H1 (cell line): ENCODE results near the gene DOCK8. TPM values are rescaled to one million over a fixed set of nuclear protein-coding genes. Genes with fewer than 3 reads are reported as not detected.

Experiments
- CTCF ChIA-PET: fragments of 300-600 bp; sonication (Branson Sonifier 250); formaldehyde crosslinking; loops from one replicate; lab custom pipeline; 2021; ENCODE audit not compliant: partially characterized antibody; lab: Charles Lee
- POLR2A ChIA-PET: fragments of 300-600 bp; sonication (Branson Sonifier 250); formaldehyde crosslinking; loops from one replicate; lab custom pipeline; 2021; ENCODE audit warnings: inconsistent platforms; ENCODE audit not compliant: partially characterized antibody; lab: Charles Lee
- DNase-seq, 2 experiments: peaks; one replicate each; pipeline versions ENCODE4 v3.0.0 to v3.0.0-alpha.2; 2010 to 2022; ENCODE audit warnings: low spot score in 2 of 2, low read depth in 1 of 2, mixed read lengths in 1 of 2
- FAIRE-seq: peaks from 2 replicates; lab custom pipeline; 2011; peaks lifted over from hg19 to GRCh38; lab: Jason Lieb, UNC
- H2AFZ ChIP-seq: 2 replicates; pipeline ENCODE4 v1.8.1; 2012; ENCODE audit warnings: low read length, inconsistent platforms
- H2AK5ac ChIP-seq: 2 replicates; pipeline ENCODE4 v1.6.1; 2013; ENCODE audit warnings: low read depth, low read length
- H2BK120ac ChIP-seq: replicated peaks from 2 replicates; pipeline ENCODE3; 2013; ENCODE audit warnings: low read depth, low read length, inconsistent platforms
- H2BK12ac ChIP-seq: 2 replicates; pipeline ENCODE4 v1.6.1; 2013; ENCODE audit warnings: low read depth, low read length
- H2BK15ac ChIP-seq: 2 replicates; pipeline ENCODE4 v1.6.1; 2013; ENCODE audit warnings: low read length
- H2BK20ac ChIP-seq: 2 replicates; pipeline ENCODE4 v1.6.1; 2013; ENCODE audit warnings: low read length
- H2BK5ac ChIP-seq: 2 replicates; pipeline ENCODE4 v1.6.1; 2013; ENCODE audit warnings: low read depth, low read length
- H3K14ac ChIP-seq: 2 replicates; pipeline ENCODE4 v1.6.1; 2013; ENCODE audit warnings: inconsistent platforms; ENCODE audit not compliant: insufficient read length
- H3K18ac ChIP-seq: 2 replicates; pipeline ENCODE4 v1.6.1; 2013; ENCODE audit warnings: low read length; ENCODE audit errors: extremely low read depth
- H3K23ac ChIP-seq: 2 replicates; pipeline ENCODE4 v1.6.1; 2013; ENCODE audit warnings: inconsistent platforms; ENCODE audit not compliant: insufficient read length
- H3K23me2 ChIP-seq: 2 replicates; pipeline ENCODE4 v1.6.1; 2013; ENCODE audit warnings: low read depth, low read length
- H3K27ac ChIP-seq: 2 replicates; pipeline ENCODE4 v1.6.1; 2011; ENCODE audit warnings: low read depth, low read length, inconsistent platforms
- H3K27me3 ChIP-seq, 4 experiments: replicated peaks in 1 of 4; 1 replicate in 1 of 4; 2 replicates in 3 of 4; pipeline versions ENCODE4 v1.6.1 to v1.8.1; 2011 to 2013; ENCODE audit warnings: low read length in 3 of 4, mild to moderate bottlenecking in 3 of 4, inconsistent platforms in 2 of 4, mixed read lengths in 2 of 4, moderate library complexity in 1 of 4; ENCODE audit not compliant: control insufficient read depth in 3 of 4, insufficient read depth in 3 of 4; ENCODE audit errors: extremely low read depth in 1 of 4
- H3K36me3 ChIP-seq, 4 experiments: 2 replicates each; pipeline versions ENCODE4 v1.6.1 to v1.8.1; 2011 to 2013; ENCODE audit warnings: mild to moderate bottlenecking in 4 of 4, low read length in 3 of 4, moderate library complexity in 2 of 4, control low read depth in 1 of 4, inconsistent platforms in 1 of 4; ENCODE audit not compliant: insufficient read depth in 4 of 4, control insufficient read depth in 2 of 4
- H3K4ac ChIP-seq: replicated peaks from 2 replicates; pipeline ENCODE3; 2013; ENCODE audit warnings: low read length, low read depth, mixed read lengths, inconsistent platforms; ENCODE audit not compliant: insufficient read length
- H3K4me1 ChIP-seq, 4 experiments: replicated peaks in 1 of 4; 1 replicate in 1 of 4; 2 replicates in 3 of 4; pipeline versions ENCODE4 v1.6.1 to v1.8.1; 2011 to 2013; ENCODE audit warnings: low read length in 3 of 4, inconsistent platforms in 2 of 4, mixed read lengths in 1 of 4; ENCODE audit not compliant: insufficient read depth in 4 of 4, control insufficient read depth in 3 of 4
- H3K4me2 ChIP-seq, 2 experiments: 2 replicates each; pipeline versions ENCODE4 v1.6.1 to v1.8.1; 2011 to 2013; ENCODE audit warnings: low read depth in 2 of 2, low read length in 2 of 2, control low read depth in 1 of 2, inconsistent platforms in 1 of 2, mild to moderate bottlenecking in 1 of 2; ENCODE audit not compliant: insufficient read depth in 1 of 2
- H3K4me3 ChIP-seq, 4 experiments: fragments of 200-600, 300-600 bp in 1 of 4; sonication (generic), shearing (Covaris generic), sonication (Bioruptor Twin) in 1 of 4; 2 replicates each; pipeline versions ENCODE4 v1.5.1 to v1.8.1; 2011 to 2016; ENCODE audit warnings: low read length in 4 of 4, low read depth in 3 of 4, control low read depth in 2 of 4, inconsistent platforms in 2 of 4, mild to moderate bottlenecking in 2 of 4, mixed read lengths in 1 of 4, moderate library complexity in 1 of 4; ENCODE audit not compliant: insufficient read depth in 2 of 4; ENCODE audit errors: extremely low read depth in 1 of 4
- H3K56ac ChIP-seq: replicated peaks from 2 replicates; pipeline ENCODE3; 2013; ENCODE audit warnings: low read depth, mild to moderate bottlenecking, mixed read lengths, low read length, inconsistent platforms; ENCODE audit not compliant: insufficient read length
- H3K79me1 ChIP-seq: 2 replicates; pipeline ENCODE4 v1.6.1; 2013; ENCODE audit warnings: low read depth, low read length, control low read depth
- H3K79me2 ChIP-seq, 2 experiments: 2 replicates each; pipeline versions ENCODE4 v1.6.1 to v1.8.1; 2012 to 2013; ENCODE audit warnings: low read length in 2 of 2, mild to moderate bottlenecking in 2 of 2, inconsistent platforms in 1 of 2; ENCODE audit not compliant: insufficient read depth in 2 of 2, control insufficient read depth in 1 of 2
- H3K9ac ChIP-seq, 4 experiments: replicated peaks in 1 of 4; 1 replicate in 1 of 4; 2 replicates in 3 of 4; pipeline versions ENCODE4 v1.6.1 to v1.8.1; 2011 to 2013; ENCODE audit warnings: low read depth in 3 of 4, low read length in 3 of 4, control low read depth in 2 of 4, mild to moderate bottlenecking in 2 of 4, moderate library complexity in 2 of 4, inconsistent platforms in 1 of 4; ENCODE audit errors: extremely low read depth in 1 of 4
- H3K9me3 ChIP-seq, 2 experiments: 2 replicates each; pipeline versions ENCODE4 v1.6.1 to v1.8.1; 2012 to 2013; ENCODE audit warnings: mild to moderate bottlenecking in 2 of 2, moderate library complexity in 2 of 2, control low read depth in 1 of 2, inconsistent platforms in 1 of 2, low read depth in 1 of 2, low read length in 1 of 2, mixed read lengths in 1 of 2; ENCODE audit not compliant: insufficient read depth in 2 of 2
- H4K20me1 ChIP-seq, 2 experiments: replicated peaks in 1 of 2; 2 replicates each; pipeline versions ENCODE3 to v1.8.1; 2011 to 2013; ENCODE audit warnings: inconsistent platforms in 2 of 2, low read length in 2 of 2, mild to moderate bottlenecking in 1 of 2; ENCODE audit not compliant: insufficient read depth in 2 of 2, control insufficient read depth in 1 of 2
- H4K5ac ChIP-seq: 2 replicates; pipeline ENCODE4 v1.6.1; 2013; ENCODE audit warnings: low read length, low read depth, mixed read lengths, inconsistent platforms; ENCODE audit not compliant: insufficient read length
- H4K8ac ChIP-seq: 2 replicates; pipeline ENCODE4 v1.8.0; 2013; ENCODE audit warnings: mild to moderate bottlenecking, moderate library complexity, low read length, inconsistent platforms; ENCODE audit not compliant: insufficient read depth; ENCODE audit errors: extremely low read depth
- H4K91ac ChIP-seq: replicated peaks from 2 replicates; pipeline ENCODE3; 2013; ENCODE audit warnings: low read length, mixed read lengths, inconsistent platforms; ENCODE audit not compliant: insufficient read length
- BCL11A ChIP-seq, 2 experiments: IDR thresholded peaks; one replicate each; pipeline ENCODE4 v1.6.1; 2011; ENCODE audit warnings: low read depth in 2 of 2, low read length in 2 of 2, mild to moderate bottlenecking in 2 of 2
- CHD1 ChIP-seq: IDR thresholded peaks from 2 replicates; pipeline ENCODE4 v1.6.1; 2012; ENCODE audit warnings: low read depth, low read length, improper control_type of control experiment
- EP300 ChIP-seq, 2 experiments: IDR thresholded peaks; 1 replicate in 1 of 2; 2 replicates in 1 of 2; pipeline ENCODE4 v1.6.1; 2011 to 2012; ENCODE audit warnings: low read depth in 2 of 2, low read length in 2 of 2, mild to moderate bottlenecking in 2 of 2, borderline replicate concordance in 1 of 2, inconsistent platforms in 1 of 2, moderate library complexity in 1 of 2
- FOSL1 ChIP-seq: IDR thresholded peaks from 2 replicates; pipeline ENCODE4 v1.6.1; 2011; ENCODE audit warnings: mild to moderate bottlenecking, low read depth, low read length, moderate library complexity; ENCODE audit not compliant: insufficient read depth
- GABPA ChIP-seq: IDR thresholded peaks from 2 replicates; pipeline ENCODE4 v1.6.1; 2011; ENCODE audit warnings: mild to moderate bottlenecking, low read length, moderate library complexity, borderline replicate concordance; ENCODE audit not compliant: insufficient read depth
- JUN ChIP-seq: IDR thresholded peaks from 2 replicates; pipeline ENCODE4 v1.6.1; 2011; ENCODE audit warnings: low read depth, mild to moderate bottlenecking, improper control_type of control experiment, low read length
- KDM5A ChIP-seq: fragments of 200-600 bp; IDR thresholded peaks from 2 replicates; pipeline ENCODE4 v1.7.1; 2012; ENCODE audit warnings: mild to moderate bottlenecking, low read length, inconsistent platforms, mixed read lengths
- NRF1 ChIP-seq: IDR thresholded peaks from 2 replicates; pipeline ENCODE4 v1.6.1; 2011; ENCODE audit warnings: mild to moderate bottlenecking, low read depth, low read length, improper control_type of control experiment
- POLR2A ChIP-seq, 2 experiments: IDR thresholded peaks; 1 replicate in 1 of 2; 2 replicates in 1 of 2; pipeline ENCODE4 v1.6.1; 2011; ENCODE audit warnings: low read depth in 2 of 2, low read length in 2 of 2, mild to moderate bottlenecking in 2 of 2; ENCODE audit errors: control extremely low read depth in 1 of 2
- RAD21 ChIP-seq, 2 experiments: IDR thresholded peaks in 1 of 2; conservative IDR thresholded peaks in 1 of 2; 2 replicates each; pipeline ENCODE4 v1.6.1; 2011; ENCODE audit warnings: low read depth in 2 of 2, low read length in 2 of 2, improper control_type of control experiment in 1 of 2, inconsistent platforms in 1 of 2, mild to moderate bottlenecking in 1 of 2, moderate library complexity in 1 of 2
- RBBP5 ChIP-seq: IDR thresholded peaks from 2 replicates; pipeline ENCODE4 v1.7.1; 2012; ENCODE audit warnings: low read depth, mild to moderate bottlenecking, inconsistent platforms, low read length, moderate library complexity, borderline replicate concordance
- SAP30 ChIP-seq: fragments of 300-600 bp; sonication (generic); IDR thresholded peaks from 2 replicates; pipeline ENCODE4 v1.7.1; 2012; ENCODE audit warnings: low read length, moderate library complexity, mild to moderate bottlenecking, inconsistent platforms; ENCODE audit not compliant: insufficient read depth, insufficient replicate concordance
- SIN3A ChIP-seq, 2 experiments: IDR thresholded peaks in 1 of 2; conservative IDR thresholded peaks in 1 of 2; 2 replicates each; pipeline ENCODE4 v1.6.1; 2011 to 2012; ENCODE audit warnings: low read length in 2 of 2, improper control_type of control experiment in 1 of 2, low read depth in 1 of 2, mild to moderate bottlenecking in 1 of 2
- SIRT6 ChIP-seq: IDR thresholded peaks from one replicate; pipeline ENCODE4 v1.7.1; 2012; ENCODE audit warnings: low read length, inconsistent platforms
- WGBS, 2 experiments: shearing (Covaris generic) in 1 of 2; methylation state at CpG; one replicate each; pipeline versions ENCODE4 v1.1.6 to v1.1.7; 2013 to 2015; ENCODE audit warnings: low lambda C conversion rate in 2 of 2, mixed read lengths in 2 of 2, inconsistent platforms in 1 of 2, low coverage in 1 of 2, missing lambda C conversion rate in 1 of 2; ENCODE audit not compliant: insufficient replicate concordance in 2 of 2, insufficient coverage in 1 of 2, insufficient read length in 1 of 2; ENCODE audit errors: extremely low coverage in 1 of 2, missing lambda C conversion rate in 1 of 2; 5-methylcytosine and 5-hydroxymethylcytosine counted together
- polyA plus RNA-seq, 7 experiments: library from polyadenylated mRNA; depleted of rRNA in 3 of 7; stranded (reverse) in 5 of 7; unstranded in 2 of 7; fragments of >200 nt in 5 of 7; fragments of 200-250 nt in 2 of 7; gene quantifications; 1 replicate in 5 of 7; 2 replicates in 1 of 7; 4 replicates in 1 of 7; pipeline versions ENCODE4 v1.2.1 to v1.2.3, GENCODE V29; 2011 to 2013; ENCODE audit warnings: missing spikeins in 2 of 7, mixed read lengths in 2 of 7
- total RNA-seq: library from RNA; stranded (reverse); fragmentation: NEBNext Ultra II Directional; extraction: Animal tissue kit (Norgen Biotek cat#: 25700); gene quantifications from 2 replicates; pipeline ENCODE4 v1.2.1, GENCODE V29; 2021

Gene DOCK8
- total and polyA plus RNA-seq, 2 of the 8 experiments (the other 6 are each of a cell fraction or from before 2014, with no cell fraction given), result 0.57 to 2.0 TPM

DNA sequence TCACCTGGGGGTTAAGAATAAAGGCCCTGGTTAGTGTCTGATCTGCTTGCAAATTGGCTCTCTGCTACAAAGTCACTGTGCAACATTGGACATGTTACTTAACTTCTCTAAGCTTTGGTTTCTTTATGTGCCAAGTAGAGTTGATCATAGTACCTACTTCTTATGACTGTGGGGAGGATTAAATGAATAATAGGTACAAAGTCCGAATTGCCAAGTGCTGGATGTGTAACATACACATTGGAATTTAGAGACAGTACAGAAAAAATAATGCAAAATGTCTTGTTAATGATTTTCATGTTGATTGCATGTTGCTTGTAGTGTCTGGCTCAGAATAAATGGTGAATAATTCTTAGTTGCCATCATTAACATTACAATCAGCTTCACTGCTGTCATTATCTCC, 2.2 kb downstream of the DOCK8 start:
- ChIA-PET CTCF (no interaction called here), POLR2A (interaction anchor here (1.3 kb wide), 1 partner anchor 11 kb away, joined by 3 read pairs; no protein-coding TSS in a partner anchor)
- Histone ChIP-seq H3K27ac (no peak overlapping the region), H3K9me3 (no peaks in the 10 kb centered on the region; a peak in 1 of 4 replicates), H3K4me2 (no peak overlapping the region), H4K20me1 (no peaks in the 10 kb centered on the region), H3K79me2 (no peaks in the 10 kb centered on the region), H3K23me2 (peaks cover 3% of the 10 kb centered on the region; the same call in 1 of the 2 replicates), H3K18ac (no peak overlapping the region), H3K79me1 (no peaks in the 10 kb centered on the region), H3K27me3 (peaks cover 0 to 27% (median 18%) of the 10 kb centered on the region in 4 experiments; a peak in 6 of 7 replicates), H3K9ac (no peak overlapping the region), H2BK120ac (no peak overlapping the region), H3K4me1 (peaks cover 0 to 2% (median 0%) of the 10 kb centered on the region in 4 experiments; a peak in 2 of 7 replicates), H4K91ac (no peak overlapping the region), H3K56ac (no peak overlapping the region), H3K4me3 (no peak overlapping the region), H2BK12ac (no peak overlapping the region), H3K23ac (no peak overlapping the region), H3K14ac (no peak overlapping the region), H4K5ac (no peak overlapping the region), H2BK5ac (no peak overlapping the region), H2AFZ (no peak overlapping the region), H2BK15ac (no peak overlapping the region), H3K36me3 (no peaks in the 10 kb centered on the region), H2BK20ac (no peak overlapping the region), H4K8ac (no peak overlapping the region), H2AK5ac (no peak overlapping the region), H3K4ac (no peak overlapping the region)
- DNase-seq, result no peak
- 78% methylated on average over 1 of the region's 1 CpG; no CpG with 5 or more reads in 1 of the 2 experiments for WGBS, 2 experiments
- FAIRE-seq, result no peak
- TF ChIP-seq SAP30 (no peak), GABPA (no peak), RAD21 (IDR thresholded peaks at IDR 0.05 in 1 of 2, conservative IDR thresholded peaks at IDR 0.05 in 1 of 2; ENCODE audit: low read depth in 2 of 2, low read length in 2 of 2) (no peak), NRF1 (no peak), SIN3A (conservative IDR thresholded peaks at IDR 0.05 in 1 of 2, IDR thresholded peaks at IDR 0.05 in 1 of 2; ENCODE audit: low read depth in 1 of 2, low read length in 2 of 2) (no peak), RBBP5 (no peak), FOSL1 (no peak), EP300 (IDR thresholded peaks at IDR 0.05; ENCODE audit: borderline replicate concordance in 1 of 2, low read depth in 2 of 2, low read length in 2 of 2) (no peak), JUN (no peak), BCL11A (IDR thresholded peaks at IDR 0.05; ENCODE audit: low read depth in 2 of 2, low read length in 2 of 2) (no peak), POLR2A (IDR thresholded peaks at IDR 0.05; ENCODE audit: control extremely low read depth in 1 of 2, low read depth in 2 of 2, low read length in 2 of 2) (no peak), CHD1 (no peak), SIRT6 (no peak), KDM5A (no peak)
